CD8-positive, alpha-beta memory T cell (primary cell): ENCODE data around the gene SLC35A3. TPM values are rescaled to one million over a fixed set of nuclear protein-coding genes. Genes with fewer than 3 reads are reported as not detected.

Experiments
- CTCF ChIA-PET: fragments of 350-600 bp; sonication (Branson Sonifier 250); formaldehyde crosslinking; loops from one replicate; lab custom pipeline; 2021; ENCODE audit warnings: antibody characterized with exemption; lab: Charles Lee
- POLR2A ChIA-PET: fragments of 350-600 bp; sonication (Branson Sonifier 250); formaldehyde crosslinking; loops from one replicate; lab custom pipeline; 2021; ENCODE audit warnings: antibody characterized with exemption; lab: Charles Lee
- DNase-seq, 5 donors: peaks; one replicate each; pipeline versions ENCODE4 v3.0.0 to v3.0.0-alpha.2; 2020 to 2022; ENCODE audit warnings: mixed read lengths in 1 of 5
- H3K27ac ChIP-seq: one replicate; pipeline ENCODE4 v1.7.0; 2013; ENCODE audit warnings: low read depth, mild to moderate bottlenecking, low read length, moderate library complexity
- H3K27me3 ChIP-seq: 2 replicates; pipeline ENCODE4 v1.7.0; 2013; ENCODE audit warnings: low read length, mild to moderate bottlenecking; ENCODE audit not compliant: insufficient read depth, poor library complexity, severe bottlenecking
- H3K36me3 ChIP-seq: 2 replicates; pipeline ENCODE4 v1.7.0; 2013; ENCODE audit warnings: mild to moderate bottlenecking, low read length, moderate library complexity; ENCODE audit not compliant: insufficient read depth
- H3K4me1 ChIP-seq: 2 replicates; pipeline ENCODE4 v1.7.0; 2013; ENCODE audit warnings: mild to moderate bottlenecking, low read length, moderate library complexity; ENCODE audit not compliant: insufficient read depth
- H3K4me3 ChIP-seq: 2 replicates; pipeline ENCODE4 v1.7.0; 2013; ENCODE audit warnings: mild to moderate bottlenecking, low read length
- H3K9me3 ChIP-seq: 2 replicates; pipeline ENCODE4 v1.7.0; 2013; ENCODE audit warnings: mild to moderate bottlenecking, low read length
- H3K27ac Mint-ChIP-seq, 8 donors: one replicate each; pipeline ENCODE4 v1.8.0; 2020 to 2021; ENCODE audit warnings: mixed read lengths in 8 of 8, mild to moderate bottlenecking in 6 of 8, inconsistent platforms in 3 of 8, moderate library complexity in 3 of 8
- H3K27me3 Mint-ChIP-seq, 2 donors: one replicate each; pipeline ENCODE4 v1.8.0; 2020 to 2021; ENCODE audit warnings: mixed read lengths in 2 of 2, mild to moderate bottlenecking in 1 of 2, moderate library complexity in 1 of 2
- H3K36me3 Mint-ChIP-seq, 3 donors: one replicate each; pipeline ENCODE4 v1.8.0; 2020 to 2021; ENCODE audit warnings: mixed read lengths in 3 of 3, inconsistent platforms in 1 of 3, mild to moderate bottlenecking in 1 of 3
- H3K4me1 Mint-ChIP-seq, 3 donors: one replicate each; pipeline ENCODE4 v1.8.0; 2020 to 2021; ENCODE audit warnings: mixed read lengths in 3 of 3, inconsistent platforms in 1 of 3, mild to moderate bottlenecking in 1 of 3
- H3K4me3 Mint-ChIP-seq, 7 donors: one replicate each; pipeline ENCODE4 v1.8.0; 2020 to 2021; ENCODE audit warnings: mixed read lengths in 7 of 7, mild to moderate bottlenecking in 6 of 7, moderate library complexity in 4 of 7, inconsistent platforms in 2 of 7
- H3K9me3 Mint-ChIP-seq, 5 donors: one replicate each; pipeline ENCODE4 v1.8.0; 2020 to 2022; ENCODE audit warnings: mixed read lengths in 5 of 5, mild to moderate bottlenecking in 3 of 5, moderate library complexity in 2 of 5, inconsistent platforms in 1 of 5
- polyA plus RNA-seq: library from polyadenylated mRNA; unstranded; fragments of 300-500 nt; fragmentation: Illumina TruSeq; gene quantifications from one replicate; pipeline ENCODE4 v1.2.3, GENCODE V29; 2021
- total RNA-seq, 2 experiments: library from RNA; stranded (reverse); gene quantifications; one replicate each; pipeline ENCODE4 v1.2.3, GENCODE V29; 2021

SLC35A3 gene
- total and polyA plus RNA-seq, 3 experiments from 2014 or later = 14.1 to 17.0 (median 16.6) TPM

DNA sequence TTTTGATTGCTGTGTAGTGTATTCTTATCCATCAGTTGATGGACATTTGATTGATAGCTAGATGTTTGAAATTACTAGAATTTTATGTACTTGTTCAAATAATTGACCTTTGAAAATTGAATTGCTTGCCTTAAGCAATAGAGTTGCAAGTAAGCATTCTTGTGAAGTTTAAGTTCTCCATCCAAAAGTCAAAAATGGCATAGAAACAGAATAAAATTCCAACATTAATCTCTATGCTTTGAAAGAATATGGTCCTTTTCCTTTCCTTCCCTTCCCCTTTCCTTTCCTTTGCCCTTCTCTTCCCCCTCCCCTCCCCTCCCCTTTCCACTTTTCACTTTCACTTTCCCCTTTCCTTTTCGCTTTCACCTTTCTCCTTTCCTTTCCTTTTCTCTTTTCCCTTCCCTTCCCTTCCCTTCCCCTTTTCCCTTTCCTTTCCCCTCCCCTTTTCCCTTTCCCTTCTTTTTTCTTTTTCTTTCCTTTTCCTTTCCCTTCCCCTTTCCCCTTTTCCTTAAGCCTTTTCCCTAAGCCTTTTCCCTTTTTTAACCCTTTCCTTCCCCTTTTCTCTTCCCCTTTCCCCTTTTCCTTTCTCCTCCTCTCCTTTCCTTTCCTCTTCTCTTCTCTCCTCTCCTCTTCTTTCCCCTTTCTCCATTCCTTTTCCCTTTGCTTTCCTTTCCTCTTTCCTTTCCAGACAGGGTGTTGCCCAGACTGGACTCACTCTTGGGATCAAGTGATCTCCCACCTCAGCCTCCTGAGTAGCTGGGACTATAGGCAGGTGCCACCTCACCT lies 95.6 kb downstream of the SLC35A3 start:
- POLR2A ChIA-PET = interaction anchor here (0.7 kb wide), 1 partner anchor 16 kb away, joined by 3 read pairs; no protein-coding TSS in a partner anchor
- Histone ChIP-seq H3K27me3 (no peaks in the 10 kb centered on the region), H3K4me3 (no peak overlapping the region), H3K4me1 (peaks cover 15% of the 10 kb centered on the region), H3K27ac (no peak overlapping the region), H3K36me3 (peaks cover 33% of the 10 kb centered on the region), H3K9me3 (no peaks in the 10 kb centered on the region)
- no peaks in the 10 kb centered on the region for H3K9me3 Mint-ChIP-seq
- H3K4me3 Mint-ChIP-seq = peak overlapping the region in 3 of 7 donors; percentile 9 to 49 (median 39)
- DNase-seq = no peak
- H3K4me1 Mint-ChIP-seq = peaks cover 32 to 52% (median 33%) of the 10 kb centered on the region in 3 donors
- H3K27me3 Mint-ChIP-seq = no peaks in the 10 kb centered on the region
- CTCF ChIA-PET = no interaction called here
- H3K27ac Mint-ChIP-seq = peak overlapping the region in 7 of 8 donors; percentile 4 to 91 (median 65)
- peaks cover 0 to 87% (median 26%) of the 10 kb centered on the region in 3 donors for H3K36me3 Mint-ChIP-seq

DNA sequence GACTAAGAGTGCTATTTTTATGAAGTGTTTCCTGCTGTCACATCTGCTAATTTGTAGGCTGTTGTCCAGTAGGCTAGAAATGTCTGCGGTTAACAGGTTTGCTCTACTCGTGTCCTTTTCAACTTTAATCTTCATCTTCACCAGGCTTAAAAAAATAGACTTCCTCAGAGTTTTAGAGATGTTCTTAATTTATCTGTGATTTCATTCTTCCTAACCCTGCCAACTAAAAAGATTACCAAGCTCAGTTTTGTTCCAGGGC lies 96.1 kb downstream of the SLC35A3 start:
- no peaks in the 10 kb centered on the region for H3K9me3 ChIP-seq
- H3K27me3 ChIP-seq = no peaks in the 10 kb centered on the region
- H3K4me3 Mint-ChIP-seq = peak overlapping the region in 2 of 7 donors; percentile 39 to 49
- no peak for DNase-seq
- H3K4me3 ChIP-seq = no peak overlapping the region
- H3K9me3 Mint-ChIP-seq = no peaks in the 10 kb centered on the region
- H3K27ac Mint-ChIP-seq = peak overlapping the region in 6 of 8 donors; percentile 2 to 91 (median 58)
- CTCF ChIA-PET = no interaction called here
- POLR2A ChIA-PET = interaction anchor here (0.7 kb wide), 1 partner anchor 15 kb away, joined by 3 read pairs; no protein-coding TSS in a partner anchor
- peaks cover 15% of the 10 kb centered on the region for H3K4me1 ChIP-seq
- no peak overlapping the region for H3K27ac ChIP-seq
- H3K36me3 ChIP-seq = peaks cover 37% of the 10 kb centered on the region
- no peaks in the 10 kb centered on the region for H3K27me3 Mint-ChIP-seq
- H3K36me3 Mint-ChIP-seq = peaks cover 0 to 87% (median 24%) of the 10 kb centered on the region in 3 donors
- peaks cover 28 to 52% (median 32%) of the 10 kb centered on the region in 3 donors for H3K4me1 Mint-ChIP-seq

DNA sequence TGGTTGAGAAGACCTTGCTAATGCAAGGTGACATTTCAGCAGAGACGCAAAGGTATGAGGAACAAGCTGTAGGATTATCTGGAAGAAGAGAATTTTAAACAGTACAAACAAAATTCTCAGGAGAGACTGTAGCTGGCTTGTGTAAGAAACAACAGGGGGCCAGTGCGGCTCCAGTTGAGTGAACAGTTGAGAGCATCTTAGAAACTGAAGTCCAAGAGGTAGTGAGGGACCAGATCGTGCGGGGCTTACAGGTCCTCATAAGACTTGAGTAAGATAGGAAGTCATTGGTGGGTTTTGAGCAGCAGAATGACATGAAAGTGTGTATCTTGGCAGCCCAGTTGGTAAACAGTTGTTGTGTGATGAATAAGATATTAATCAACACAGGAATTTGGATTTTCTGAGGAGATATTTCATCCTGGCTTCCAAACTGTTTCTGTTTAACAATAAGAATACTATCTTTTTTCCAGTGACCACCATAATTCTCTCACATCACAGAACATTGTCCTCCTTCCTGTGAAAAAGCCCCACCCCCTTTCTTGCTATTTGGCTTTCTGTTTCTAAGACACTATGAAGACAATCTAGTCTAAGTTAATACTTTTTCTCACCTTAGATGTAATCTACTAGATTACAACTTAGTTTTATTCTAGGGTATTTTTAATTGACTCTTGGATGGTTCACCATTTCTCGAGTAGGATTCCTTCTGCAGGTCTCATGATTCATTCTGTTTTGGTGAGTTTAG lies 100.6 kb downstream of the SLC35A3 start:
- peaks cover 4% of the 10 kb centered on the region for H3K4me1 ChIP-seq
- ChIA-PET CTCF (no interaction called here), POLR2A (interaction anchor here (0.6 kb wide), 1 partner anchor 17 kb away, joined by 5 read pairs; no protein-coding TSS in a partner anchor)
- Mint-ChIP-seq H3K9me3 (no peaks in the 10 kb centered on the region), H3K27ac (peak overlapping the region in 4 of 8 donors; percentile 1 to 78 (median 72)), H3K4me3 (no peak overlapping the region), H3K27me3 (peaks cover 0 to 2% of the 10 kb centered on the region in 2 donors), H3K36me3 (peaks cover 6 to 84% (median 35%) of the 10 kb centered on the region in 3 donors), H3K4me1 (peaks cover 23 to 32% (median 26%) of the 10 kb centered on the region in 3 donors)
- no peak for DNase-seq
- H3K27ac ChIP-seq = no peak overlapping the region
- no peak overlapping the region for H3K4me3 ChIP-seq
- no peaks in the 10 kb centered on the region for H3K27me3 ChIP-seq
- peaks cover 54% of the 10 kb centered on the region for H3K36me3 ChIP-seq
- no peaks in the 10 kb centered on the region for H3K9me3 ChIP-seq

DNA sequence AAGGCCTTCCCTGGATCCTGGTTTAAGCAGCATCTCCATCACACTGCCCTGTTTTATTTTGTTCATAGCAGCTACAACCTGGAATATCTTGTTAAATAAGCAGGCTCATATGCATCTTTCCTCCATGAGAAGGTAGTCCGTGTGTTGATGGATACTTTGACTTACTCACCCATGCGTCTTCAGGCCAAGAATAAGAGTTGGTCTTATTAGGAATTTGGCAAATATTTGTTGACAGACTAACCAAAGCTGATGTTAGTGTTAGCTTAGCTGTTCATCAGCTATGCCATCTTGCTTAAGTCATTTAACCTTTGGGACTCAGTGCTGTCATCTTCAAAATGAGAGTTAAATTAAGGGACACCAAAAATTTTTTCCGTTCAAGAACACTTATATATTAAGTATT lies 103.7 kb downstream of the SLC35A3 start:
- Histone ChIP-seq H3K27ac (no peak overlapping the region), H3K4me1 (no peaks in the 10 kb centered on the region), H3K4me3 (no peak overlapping the region), H3K9me3 (no peaks in the 10 kb centered on the region), H3K27me3 (no peaks in the 10 kb centered on the region), H3K36me3 (peaks cover 55% of the 10 kb centered on the region)
- Mint-ChIP-seq H3K9me3 (no peaks in the 10 kb centered on the region), H3K27ac (peak overlapping the region in 2 of 8 donors; percentile 12 to 21), H3K36me3 (peaks cover 6 to 85% (median 31%) of the 10 kb centered on the region in 3 donors), H3K27me3 (peaks cover 0 to 2% of the 10 kb centered on the region in 2 donors), H3K4me3 (no peak overlapping the region), H3K4me1 (peaks cover 17 to 31% (median 27%) of the 10 kb centered on the region in 3 donors)
- ChIA-PET POLR2A (no interaction called here), CTCF (interaction anchor here (0.6 kb wide), 1 partner anchor 106 kb away, joined by 3 read pairs; no protein-coding TSS in a partner anchor)
- no peak for DNase-seq

DNA sequence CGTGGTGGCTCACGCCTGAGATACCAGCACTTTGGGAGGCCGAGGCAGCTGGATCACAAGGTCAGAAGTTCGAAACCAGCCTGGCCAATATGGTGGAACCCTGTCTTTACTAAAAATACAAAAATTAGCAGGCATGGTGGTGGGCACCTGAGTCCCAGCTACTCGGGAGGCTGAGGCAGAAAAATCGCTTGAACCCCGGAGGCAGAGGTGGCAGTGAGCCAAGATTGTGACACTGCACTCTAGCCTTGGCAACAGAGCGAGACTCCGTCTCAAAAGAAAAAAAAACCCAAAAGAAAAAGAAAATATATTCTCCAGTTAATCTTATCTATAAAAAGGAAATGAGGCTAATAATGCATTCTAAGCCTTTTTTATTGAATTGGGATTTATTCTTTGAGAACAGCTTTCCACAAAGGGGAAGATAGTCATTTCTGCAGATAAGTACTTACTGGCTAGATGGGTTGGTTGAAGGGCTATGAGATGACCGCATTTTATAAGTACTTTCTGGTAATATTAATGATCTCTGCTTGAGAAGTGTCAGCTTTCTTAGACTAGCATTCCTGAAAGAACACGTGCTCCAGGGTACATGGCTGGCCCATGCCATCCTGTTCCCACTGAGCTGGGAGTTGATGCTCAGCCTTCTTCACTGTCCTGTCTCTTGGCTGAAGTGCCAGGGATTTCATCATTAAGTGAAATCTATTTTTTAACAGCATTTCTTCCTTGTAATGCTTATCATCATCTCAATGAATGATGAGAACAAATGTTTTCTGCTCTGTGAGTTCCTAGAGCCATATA lies 105.0 kb downstream of the SLC35A3 start:
- Histone ChIP-seq H3K27ac (no peak overlapping the region), H3K9me3 (no peaks in the 10 kb centered on the region), H3K4me3 (no peak overlapping the region), H3K4me1 (no peaks in the 10 kb centered on the region), H3K36me3 (peaks cover 51% of the 10 kb centered on the region), H3K27me3 (no peaks in the 10 kb centered on the region)
- Mint-ChIP-seq H3K9me3 (no peaks in the 10 kb centered on the region), H3K4me1 (peaks cover 11 to 30% (median 24%) of the 10 kb centered on the region in 3 donors), H3K27me3 (peaks cover 0 to 2% of the 10 kb centered on the region in 2 donors), H3K27ac (peak overlapping the region in 5 of 8 donors; percentile 17 to 66 (median 41)), H3K36me3 (peaks cover 6 to 87% (median 25%) of the 10 kb centered on the region in 3 donors), H3K4me3 (no peak overlapping the region)
- ChIA-PET POLR2A (no interaction called here), CTCF (no interaction called here)
- DNase-seq = no peak

DNA sequence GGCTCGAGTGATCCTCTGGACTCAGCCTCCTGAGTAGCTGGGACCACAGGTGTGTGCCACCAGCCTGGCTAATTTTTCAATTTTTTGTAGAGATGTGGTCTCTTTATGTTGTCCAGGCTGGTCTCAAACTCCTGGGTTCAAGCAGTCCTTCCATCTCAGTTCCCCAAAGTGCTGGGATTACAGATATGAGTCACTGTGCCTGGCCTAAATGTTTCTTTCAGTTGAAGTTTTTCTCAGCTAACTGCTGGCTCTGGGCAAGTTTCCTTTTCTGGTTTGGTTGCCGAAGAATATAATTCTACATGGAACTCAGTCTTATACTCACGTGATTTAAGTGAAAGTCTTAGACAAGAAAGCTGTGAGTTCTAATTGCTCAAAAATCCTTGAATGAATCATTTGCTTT lies 106.0 kb downstream of the SLC35A3 start:
- no peak overlapping the region for H3K4me3 ChIP-seq
- no peak overlapping the region for H3K27ac ChIP-seq
- Mint-ChIP-seq H3K27me3 (peaks cover 0 to 2% of the 10 kb centered on the region in 2 donors), H3K9me3 (no peaks in the 10 kb centered on the region), H3K4me3 (no peak overlapping the region), H3K27ac (peak overlapping the region in 6 of 8 donors; percentile 44 to 79 (median 64)), H3K4me1 (peaks cover 7 to 24% (median 14%) of the 10 kb centered on the region in 3 donors), H3K36me3 (peaks cover 6 to 87% (median 25%) of the 10 kb centered on the region in 3 donors)
- ChIA-PET CTCF (no interaction called here), POLR2A (no interaction called here)
- no peaks in the 10 kb centered on the region for H3K27me3 ChIP-seq
- DNase-seq = no peak
- no peaks in the 10 kb centered on the region for H3K4me1 ChIP-seq
- peaks cover 54% of the 10 kb centered on the region for H3K36me3 ChIP-seq
- no peaks in the 10 kb centered on the region for H3K9me3 ChIP-seq

DNA sequence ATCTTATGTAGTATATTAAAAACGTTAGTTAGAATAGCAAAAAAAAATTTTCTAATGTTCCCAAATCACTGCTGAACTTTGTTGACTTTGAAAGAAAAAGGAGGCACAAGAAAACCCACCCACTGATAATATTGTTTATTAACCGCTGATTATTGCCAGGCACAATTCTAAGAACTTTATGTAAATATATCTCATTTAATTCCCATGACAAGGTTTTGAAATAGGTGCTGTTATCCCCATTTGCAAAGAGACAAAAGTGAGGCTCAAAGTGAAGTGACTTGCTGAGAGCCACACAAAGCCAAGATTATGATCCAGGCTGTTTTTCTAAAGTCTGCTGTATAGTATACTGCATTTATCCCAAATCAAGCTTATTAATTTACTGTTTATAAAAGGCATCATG lies 106.5 kb downstream of the SLC35A3 start:
- no peak overlapping the region for H3K4me3 Mint-ChIP-seq
- peaks cover 7 to 24% (median 13%) of the 10 kb centered on the region in 3 donors for H3K4me1 Mint-ChIP-seq
- Histone ChIP-seq H3K27ac (no peak overlapping the region), H3K27me3 (no peaks in the 10 kb centered on the region), H3K36me3 (peaks cover 56% of the 10 kb centered on the region), H3K4me1 (no peaks in the 10 kb centered on the region), H3K4me3 (no peak overlapping the region), H3K9me3 (no peaks in the 10 kb centered on the region)
- CTCF ChIA-PET = no interaction called here
- H3K36me3 Mint-ChIP-seq = peaks cover 6 to 88% (median 24%) of the 10 kb centered on the region in 3 donors
- no peaks in the 10 kb centered on the region for H3K9me3 Mint-ChIP-seq
- no peak for DNase-seq
- H3K27ac Mint-ChIP-seq = peak overlapping the region in 6 of 8 donors; percentile 12 to 81 (median 62)
- H3K27me3 Mint-ChIP-seq = peaks cover 0 to 2% of the 10 kb centered on the region in 2 donors
- POLR2A ChIA-PET = no interaction called here
